T-cell (primary cell): ENCODE measurements around the gene ZNF396. TPM values are rescaled to one million over a fixed set of nuclear protein-coding genes. Genes with fewer than 3 reads are reported as not detected.

ENCODE experiments used
- ATAC-seq, 4 experiments: fragments of 200-7000 bp in 3 of 4; fragments of 150-1000 bp in 1 of 4; cut with Tn5 transposase; replicated peaks in 1 of 4; 1 replicate in 3 of 4; 2 replicates in 1 of 4; pipeline ENCODE4 v1.10.0; 2021; ENCODE audit warnings: moderate library complexity in 3 of 4, mild to moderate bottlenecking in 2 of 4, moderate number of reproducible peaks in 1 of 4
- CTCF ChIA-PET, 2 donors: fragments of 300-600 bp; sonication (Branson Sonifier 250); formaldehyde crosslinking; loops; one replicate each; lab custom pipeline; 2022; ENCODE audit warnings: antibody characterized with exemption in 2 of 2; lab: Charles Lee
- POLR2A ChIA-PET, 2 donors: fragments of 300-600 bp; sonication (Branson Sonifier 250); formaldehyde crosslinking; loops; one replicate each; lab custom pipeline; 2022; ENCODE audit warnings: antibody characterized with exemption in 2 of 2; lab: Charles Lee
- DNase-seq, 35 experiments: peaks; one replicate each; pipeline versions ENCODE4 v3.0.0 to v3.0.0-alpha.2; 2013 to 2023
- H3K27ac ChIP-seq: one replicate; pipeline ENCODE4 v1.5.1; 2013; ENCODE audit warnings: low read length
- H3K27me3 ChIP-seq, 2 experiments: replicated peaks in 1 of 2; 1 replicate in 1 of 2; 2 replicates in 1 of 2; pipeline versions ENCODE4 v1.6.1 to v1.7.0; 2013; ENCODE audit warnings: low read length in 1 of 2, mixed read lengths in 1 of 2; ENCODE audit not compliant: control insufficient read depth in 2 of 2, insufficient read depth in 2 of 2; ENCODE audit errors: extremely low read depth in 1 of 2
- H3K36me3 ChIP-seq, 2 donors: 1 replicate in 1 of 2; 2 replicates in 1 of 2; pipeline versions ENCODE4 v1.6.1 to v1.7.0; 2013; ENCODE audit warnings: low read length in 1 of 2; ENCODE audit not compliant: control insufficient read depth in 2 of 2, insufficient read depth in 1 of 2; ENCODE audit errors: extremely low read depth in 1 of 2
- H3K4me1 ChIP-seq, 2 experiments: 1 replicate in 1 of 2; 2 replicates in 1 of 2; pipeline versions ENCODE4 v1.6.1 to v1.7.0; 2013; ENCODE audit warnings: low read length in 2 of 2, mixed read lengths in 1 of 2; ENCODE audit not compliant: insufficient read depth in 2 of 2, control insufficient read depth in 1 of 2; ENCODE audit errors: extremely low read depth in 1 of 2
- H3K4me3 ChIP-seq, 2 donors: 1 replicate in 1 of 2; 2 replicates in 1 of 2; pipeline versions ENCODE4 v1.5.1 to v1.7.0; 2013; ENCODE audit warnings: mild to moderate bottlenecking in 2 of 2, low read length in 1 of 2, moderate library complexity in 1 of 2; ENCODE audit not compliant: control insufficient read depth in 1 of 2; ENCODE audit errors: extremely low read depth in 1 of 2
- H3K9me3 ChIP-seq: 2 replicates; pipeline ENCODE4 v1.7.0; 2013
- H3K27ac Mint-ChIP-seq, 2 donors: one replicate each; pipeline ENCODE4 v1.8.0; 2020 to 2021; ENCODE audit warnings: mild to moderate bottlenecking in 2 of 2, mixed read lengths in 2 of 2
- H3K27me3 Mint-ChIP-seq, 2 donors: one replicate each; pipeline ENCODE4 v1.8.0; 2021 to 2022; ENCODE audit warnings: mixed read lengths in 2 of 2
- H3K36me3 Mint-ChIP-seq: one replicate; pipeline ENCODE4 v1.8.0; 2021; ENCODE audit warnings: mixed read lengths
- H3K4me1 Mint-ChIP-seq, 3 donors: one replicate each; pipeline ENCODE4 v1.8.0; 2020 to 2022; ENCODE audit warnings: mixed read lengths in 3 of 3, mild to moderate bottlenecking in 1 of 3
- H3K4me3 Mint-ChIP-seq, 3 donors: one replicate each; pipeline ENCODE4 v1.8.0; 2020 to 2022; ENCODE audit warnings: mild to moderate bottlenecking in 3 of 3, mixed read lengths in 3 of 3, moderate library complexity in 3 of 3
- H3K9me3 Mint-ChIP-seq, 3 donors: one replicate each; pipeline ENCODE4 v1.8.0; 2020 to 2022; ENCODE audit warnings: mixed read lengths in 3 of 3
- WGBS: methylation state at CpG from one replicate; pipeline ENCODE4 v1.1.5; 2013; ENCODE audit warnings: missing lambda C conversion rate; ENCODE audit not compliant: insufficient coverage; 5-methylcytosine and 5-hydroxymethylcytosine counted together
- total RNA-seq, 35 experiments: library from RNA in 6 of 35; stranded (reverse) in 6 of 35; fragments of 120-200 nt in 1 of 35; gene quantifications; one replicate each; pipeline versions ENCODE4 v1.2.1 to v1.2.4 and lab custom pipeline; 2013 to 2026

The ZNF396 gene
- total RNA-seq, 5 donors from 2014 or later (not counting 1 experiment from before 2014, with no cell fraction given), result 0.73 to 2.4 (median 1.4) TPM; not detected in 1

DNA sequence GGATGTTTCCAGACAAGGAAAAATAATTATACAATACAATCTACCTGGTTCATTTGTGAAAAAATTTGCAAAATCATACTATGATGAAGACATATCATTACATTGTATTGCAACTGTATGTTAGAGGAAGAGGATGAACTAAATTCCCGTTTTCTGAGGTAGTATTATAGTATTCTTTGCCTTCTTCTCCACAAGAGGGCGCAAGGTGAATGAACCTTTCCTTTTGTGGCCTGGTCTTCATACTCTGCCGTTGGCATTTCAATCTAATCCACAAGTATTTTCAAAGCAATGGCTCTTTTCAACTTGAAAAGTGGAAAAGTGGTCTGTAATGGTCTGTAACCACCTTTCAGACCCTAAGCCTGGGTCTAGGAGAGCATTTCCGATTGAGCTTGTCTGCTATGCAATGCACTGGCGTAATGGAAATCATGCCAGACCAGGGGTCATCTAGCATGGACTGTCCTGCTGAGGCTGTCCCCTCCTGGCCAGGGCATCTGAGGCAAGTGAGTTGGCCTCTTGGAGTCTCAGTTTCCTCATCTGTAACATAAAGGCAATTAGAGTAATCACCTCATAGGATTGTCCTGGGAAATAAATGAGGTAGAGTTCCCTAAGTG is 30.8 kb upstream of the ZNF396 start:
- WGBS, result no CpG with 5 or more reads among the region's 5 CpGs
- Histone ChIP-seq H3K27me3 (no peaks in the 10 kb centered on the region), H3K27ac (no peak overlapping the region), H3K4me3 (no peak overlapping the region), H3K9me3 (no peaks in the 10 kb centered on the region), H3K36me3 (no peaks in the 10 kb centered on the region), H3K4me1 (peaks cover 4 to 10% of the 10 kb centered on the region in 2 experiments)
- no peak overlapping the region for H3K27ac Mint-ChIP-seq
- H3K36me3 Mint-ChIP-seq, result no peaks in the 10 kb centered on the region
- ChIA-PET POLR2A (interaction anchor here in 1 of 2 donors (0.5 to 0.7 kb wide), 2 partner anchors 114 to 350 kb away, joined by 3 to 4 read pairs; no protein-coding TSS in a partner anchor), CTCF (interaction anchor here in 1 of 2 donors (0.5 to 1.3 kb wide), 2 partner anchors 178 to 380 kb away, joined by 3 read pairs; no protein-coding TSS in a partner anchor)
- ATAC-seq, result peak; percentile 66 to 80 (median 78)
- H3K4me3 Mint-ChIP-seq, result no peak overlapping the region
- peaks cover 10 to 21% (median 17%) of the 10 kb centered on the region in 3 donors for H3K4me1 Mint-ChIP-seq
- H3K9me3 Mint-ChIP-seq, result no peaks in the 10 kb centered on the region
- peaks cover 0 to 4% of the 10 kb centered on the region in 2 donors for H3K27me3 Mint-ChIP-seq
- DNase-seq, result peak in 22 of 35 experiments; percentile 4 to 76 (median 28)

GRCh38 chr18:35406666-35407065 is 29.5 kb upstream of the ZNF396 start:
- H3K4me3 ChIP-seq, result no peak overlapping the region
- H3K27me3 ChIP-seq, result peaks cover 0 to 4% of the 10 kb centered on the region in 2 experiments
- POLR2A ChIA-PET, result no interaction called here
- Mint-ChIP-seq H3K4me1 (peaks cover 1 to 13% (median 6%) of the 10 kb centered on the region in 3 donors), H3K9me3 (no peaks in the 10 kb centered on the region), H3K4me3 (no peak overlapping the region), H3K27me3 (peaks cover 3 to 4% of the 10 kb centered on the region in 2 donors), H3K36me3 (no peaks in the 10 kb centered on the region), H3K27ac (no peak overlapping the region)
- ATAC-seq, result no peak
- H3K4me1 ChIP-seq, result peaks cover 0 to 3% of the 10 kb centered on the region in 2 experiments
- 86% methylated on average over 4 of the region's 6 CpGs for WGBS
- H3K36me3 ChIP-seq, result no peaks in the 10 kb centered on the region
- CTCF ChIA-PET, result interaction anchor here (0.6 kb wide), 3 partner anchors 16 to 1865 kb away, joined by 3 to 6 read pairs (median 3); no protein-coding TSS in a partner anchor
- no peak for DNase-seq
- no peaks in the 10 kb centered on the region for H3K9me3 ChIP-seq
- H3K27ac ChIP-seq, result no peak overlapping the region

- Histone ChIP-seq H3K27me3 (peaks cover 0 to 14% of the 10 kb centered on the region in 2 experiments), H3K4me1 (no peaks in the 10 kb centered on the region), H3K4me3 (no peak overlapping the region), H3K9me3 (no peaks in the 10 kb centered on the region), H3K36me3 (no peaks in the 10 kb centered on the region), H3K27ac (no peak overlapping the region)
- peaks cover 14 to 29% of the 10 kb centered on the region in 2 donors for H3K27me3 Mint-ChIP-seq
- WGBS, result 88% methylated on average over 1 of the region's 2 CpGs
- ChIA-PET POLR2A (no interaction called here), CTCF (interaction anchor here (0.7 to 1.5 kb wide), 3 partner anchors 11 to 357 kb away, joined by 3 to 5 read pairs (median 3); no protein-coding TSS in a partner anchor)
- H3K4me3 Mint-ChIP-seq, result no peak overlapping the region
- H3K9me3 Mint-ChIP-seq, result no peaks in the 10 kb centered on the region
- no peak for ATAC-seq
- H3K27ac Mint-ChIP-seq, result no peak overlapping the region
- H3K36me3 Mint-ChIP-seq, result no peaks in the 10 kb centered on the region
- DNase-seq, result no peak
- no peaks in the 10 kb centered on the region for H3K4me1 Mint-ChIP-seq
Observed at GRCh38 chr18:35397976-35398375, 20.8 kb upstream of the ZNF396 start.

- DNase-seq (no peak), ATAC-seq (no peak)
- Histone ChIP-seq H3K4me1 (no peaks in the 10 kb centered on the region), H3K9me3 (no peaks in the 10 kb centered on the region), H3K36me3 (no peaks in the 10 kb centered on the region), H3K27me3 (peaks cover 0 to 12% of the 10 kb centered on the region in 2 experiments), H3K27ac (no peak overlapping the region), H3K4me3 (no peak overlapping the region)
- H3K27ac Mint-ChIP-seq, result no peak overlapping the region
- peaks cover 13 to 25% of the 10 kb centered on the region in 2 donors for H3K27me3 Mint-ChIP-seq
- H3K4me3 Mint-ChIP-seq, result no peak overlapping the region
- no peaks in the 10 kb centered on the region for H3K4me1 Mint-ChIP-seq
- no peaks in the 10 kb centered on the region for H3K9me3 Mint-ChIP-seq
- ChIA-PET CTCF (no interaction called here), POLR2A (no interaction called here)
- no peaks in the 10 kb centered on the region for H3K36me3 Mint-ChIP-seq
Observed at GRCh38 chr18:35393716-35394115, 16.6 kb upstream of the ZNF396 start.

DNA sequence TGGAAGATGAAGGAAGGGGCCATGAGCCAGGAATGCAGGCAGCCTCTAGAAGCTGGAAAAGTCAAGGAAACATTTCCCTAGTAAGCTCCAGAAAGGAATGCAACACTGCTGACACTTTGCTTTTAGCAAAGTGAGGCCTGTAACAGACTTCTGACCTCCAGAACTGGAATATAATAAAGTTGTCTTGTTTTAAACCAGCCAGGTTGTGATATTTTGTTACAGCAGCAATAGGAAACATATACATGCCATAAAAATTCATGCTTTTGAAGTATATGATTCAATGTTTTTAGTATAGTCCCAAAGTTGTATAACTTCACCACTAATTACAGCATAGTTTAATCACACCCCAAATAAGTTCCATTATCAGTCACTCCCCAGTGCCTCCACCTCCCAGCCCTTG is 15.2 kb upstream of the ZNF396 start:
- ChIA-PET CTCF (no interaction called here), POLR2A (interaction anchor here in 1 of 2 donors (0.5 kb wide), 1 partner anchor 50 kb away, joined by 3 read pairs; no protein-coding TSS in a partner anchor)
- Mint-ChIP-seq H3K27ac (no peak overlapping the region), H3K36me3 (no peaks in the 10 kb centered on the region), H3K4me3 (no peak overlapping the region), H3K4me1 (peaks cover 0 to under 1% (median 0%) of the 10 kb centered on the region in 3 donors), H3K9me3 (no peaks in the 10 kb centered on the region), H3K27me3 (peaks cover 16 to 21% of the 10 kb centered on the region in 2 donors)
- H3K9me3 ChIP-seq, result no peaks in the 10 kb centered on the region
- DNase-seq (no peak), ATAC-seq (no peak)
- no peak overlapping the region for H3K27ac ChIP-seq
- no peaks in the 10 kb centered on the region for H3K4me1 ChIP-seq
- no peaks in the 10 kb centered on the region for H3K36me3 ChIP-seq
- H3K4me3 ChIP-seq, result no peak overlapping the region
- peaks cover 0 to 10% of the 10 kb centered on the region in 2 experiments for H3K27me3 ChIP-seq

DNA sequence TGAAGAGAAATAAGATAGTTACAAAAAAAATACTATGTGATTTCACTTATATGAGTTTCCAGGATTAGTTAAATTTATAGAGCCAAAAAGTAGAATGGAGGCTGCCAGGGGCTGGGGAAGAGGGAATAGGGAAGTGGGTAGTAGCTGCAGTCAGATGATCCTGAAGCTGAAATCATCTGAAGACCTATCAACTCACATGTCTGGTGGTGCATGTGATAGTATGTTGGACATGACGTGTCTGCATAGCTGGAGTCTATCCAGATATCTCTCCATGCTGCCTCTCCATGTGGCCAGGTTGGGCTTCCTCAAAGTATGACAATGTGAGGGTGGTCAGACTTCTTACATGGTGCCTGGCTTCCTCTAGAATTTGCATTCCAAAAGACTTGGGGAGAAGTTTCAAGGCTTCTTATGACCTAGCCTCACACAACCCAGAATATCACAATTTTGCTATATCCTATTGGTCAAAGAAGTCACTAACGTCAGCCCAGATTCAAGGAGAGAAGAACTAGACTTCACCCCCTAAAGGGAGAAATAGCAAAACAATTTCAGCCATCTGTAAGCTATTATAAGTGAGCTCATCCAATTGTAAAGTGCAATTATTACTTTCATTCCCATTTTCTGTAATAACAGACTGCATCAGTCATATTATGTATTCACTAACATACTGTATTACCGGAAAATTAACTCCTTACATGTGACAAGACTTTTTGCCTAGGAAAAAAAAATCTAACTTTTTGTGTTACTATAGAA is 14.0 kb upstream of the ZNF396 start:
- no peak for ATAC-seq
- peaks cover 0 to 5% of the 10 kb centered on the region in 2 experiments for H3K4me1 ChIP-seq
- Mint-ChIP-seq H3K36me3 (no peaks in the 10 kb centered on the region), H3K9me3 (no peaks in the 10 kb centered on the region), H3K4me1 (peaks cover 0 to 8% (median 4%) of the 10 kb centered on the region in 3 donors), H3K27ac (no peak overlapping the region), H3K4me3 (no peak overlapping the region), H3K27me3 (peaks cover 16 to 24% of the 10 kb centered on the region in 2 donors)
- WGBS, result 0% methylated on average over 1 of the region's 3 CpGs
- no peak overlapping the region for H3K27ac ChIP-seq
- ChIA-PET POLR2A (interaction anchor here in 1 of 2 donors (0.5 to 0.6 kb wide), 2 partner anchors 215 to 663 kb away, joined by 3 read pairs; no protein-coding TSS in a partner anchor), CTCF (interaction anchor here in 1 of 2 donors (0.6 to 1.3 kb wide), 3 partner anchors 10 to 888 kb away, joined by 3 to 6 read pairs (median 3); partner anchors contain the start of gene ZNF397)
- H3K27me3 ChIP-seq, result peaks cover 0 to 6% of the 10 kb centered on the region in 2 experiments
- no peak overlapping the region for H3K4me3 ChIP-seq
- no peak for DNase-seq
- no peaks in the 10 kb centered on the region for H3K36me3 ChIP-seq
- H3K9me3 ChIP-seq, result no peaks in the 10 kb centered on the region
